H1 (cell line): Measurements from ENCODE around the gene RTN4IP1. TPM values are rescaled to one million over a fixed set of nuclear protein-coding genes. Genes with fewer than 3 reads are reported as not detected.

Experiments
- CTCF ChIA-PET: fragments of 300-600 bp; sonication (Branson Sonifier 250); formaldehyde crosslinking; loops from one replicate; lab custom pipeline; 2021; ENCODE audit not compliant: partially characterized antibody; lab: Charles Lee
- POLR2A ChIA-PET: fragments of 300-600 bp; sonication (Branson Sonifier 250); formaldehyde crosslinking; loops from one replicate; lab custom pipeline; 2021; ENCODE audit warnings: inconsistent platforms; ENCODE audit not compliant: partially characterized antibody; lab: Charles Lee
- DNase-seq, 2 experiments: peaks; one replicate each; pipeline versions ENCODE4 v3.0.0 to v3.0.0-alpha.2; 2010 to 2022; ENCODE audit warnings: low spot score in 2 of 2, low read depth in 1 of 2, mixed read lengths in 1 of 2
- FAIRE-seq: peaks from 2 replicates; lab custom pipeline; 2011; peaks lifted over from hg19 to GRCh38; lab: Jason Lieb, UNC
- H2AFZ ChIP-seq: 2 replicates; pipeline ENCODE4 v1.8.1; 2012; ENCODE audit warnings: low read length, inconsistent platforms
- H2AK5ac ChIP-seq: 2 replicates; pipeline ENCODE4 v1.6.1; 2013; ENCODE audit warnings: low read depth, low read length
- H2BK120ac ChIP-seq: replicated peaks from 2 replicates; pipeline ENCODE3; 2013; ENCODE audit warnings: low read depth, low read length, inconsistent platforms
- H2BK12ac ChIP-seq: 2 replicates; pipeline ENCODE4 v1.6.1; 2013; ENCODE audit warnings: low read depth, low read length
- H2BK15ac ChIP-seq: 2 replicates; pipeline ENCODE4 v1.6.1; 2013; ENCODE audit warnings: low read length
- H2BK20ac ChIP-seq: 2 replicates; pipeline ENCODE4 v1.6.1; 2013; ENCODE audit warnings: low read length
- H2BK5ac ChIP-seq: 2 replicates; pipeline ENCODE4 v1.6.1; 2013; ENCODE audit warnings: low read depth, low read length
- H3K14ac ChIP-seq: 2 replicates; pipeline ENCODE4 v1.6.1; 2013; ENCODE audit warnings: inconsistent platforms; ENCODE audit not compliant: insufficient read length
- H3K18ac ChIP-seq: 2 replicates; pipeline ENCODE4 v1.6.1; 2013; ENCODE audit warnings: low read length; ENCODE audit errors: extremely low read depth
- H3K23ac ChIP-seq: 2 replicates; pipeline ENCODE4 v1.6.1; 2013; ENCODE audit warnings: inconsistent platforms; ENCODE audit not compliant: insufficient read length
- H3K23me2 ChIP-seq: 2 replicates; pipeline ENCODE4 v1.6.1; 2013; ENCODE audit warnings: low read depth, low read length
- H3K27ac ChIP-seq: 2 replicates; pipeline ENCODE4 v1.6.1; 2011; ENCODE audit warnings: low read depth, low read length, inconsistent platforms
- H3K27me3 ChIP-seq, 4 experiments: replicated peaks in 1 of 4; 1 replicate in 1 of 4; 2 replicates in 3 of 4; pipeline versions ENCODE4 v1.6.1 to v1.8.1; 2011 to 2013; ENCODE audit warnings: low read length in 3 of 4, mild to moderate bottlenecking in 3 of 4, inconsistent platforms in 2 of 4, mixed read lengths in 2 of 4, moderate library complexity in 1 of 4; ENCODE audit not compliant: control insufficient read depth in 3 of 4, insufficient read depth in 3 of 4; ENCODE audit errors: extremely low read depth in 1 of 4
- H3K36me3 ChIP-seq, 4 experiments: 2 replicates each; pipeline versions ENCODE4 v1.6.1 to v1.8.1; 2011 to 2013; ENCODE audit warnings: mild to moderate bottlenecking in 4 of 4, low read length in 3 of 4, moderate library complexity in 2 of 4, control low read depth in 1 of 4, inconsistent platforms in 1 of 4; ENCODE audit not compliant: insufficient read depth in 4 of 4, control insufficient read depth in 2 of 4
- H3K4ac ChIP-seq: replicated peaks from 2 replicates; pipeline ENCODE3; 2013; ENCODE audit warnings: low read length, low read depth, mixed read lengths, inconsistent platforms; ENCODE audit not compliant: insufficient read length
- H3K4me1 ChIP-seq, 4 experiments: replicated peaks in 1 of 4; 1 replicate in 1 of 4; 2 replicates in 3 of 4; pipeline versions ENCODE4 v1.6.1 to v1.8.1; 2011 to 2013; ENCODE audit warnings: low read length in 3 of 4, inconsistent platforms in 2 of 4, mixed read lengths in 1 of 4; ENCODE audit not compliant: insufficient read depth in 4 of 4, control insufficient read depth in 3 of 4
- H3K4me2 ChIP-seq, 2 experiments: 2 replicates each; pipeline versions ENCODE4 v1.6.1 to v1.8.1; 2011 to 2013; ENCODE audit warnings: low read depth in 2 of 2, low read length in 2 of 2, control low read depth in 1 of 2, inconsistent platforms in 1 of 2, mild to moderate bottlenecking in 1 of 2; ENCODE audit not compliant: insufficient read depth in 1 of 2
- H3K4me3 ChIP-seq, 4 experiments: fragments of 200-600, 300-600 bp in 1 of 4; sonication (generic), shearing (Covaris generic), sonication (Bioruptor Twin) in 1 of 4; 2 replicates each; pipeline versions ENCODE4 v1.5.1 to v1.8.1; 2011 to 2016; ENCODE audit warnings: low read length in 4 of 4, low read depth in 3 of 4, control low read depth in 2 of 4, inconsistent platforms in 2 of 4, mild to moderate bottlenecking in 2 of 4, mixed read lengths in 1 of 4, moderate library complexity in 1 of 4; ENCODE audit not compliant: insufficient read depth in 2 of 4; ENCODE audit errors: extremely low read depth in 1 of 4
- H3K56ac ChIP-seq: replicated peaks from 2 replicates; pipeline ENCODE3; 2013; ENCODE audit warnings: low read depth, mild to moderate bottlenecking, mixed read lengths, low read length, inconsistent platforms; ENCODE audit not compliant: insufficient read length
- H3K79me1 ChIP-seq: 2 replicates; pipeline ENCODE4 v1.6.1; 2013; ENCODE audit warnings: low read depth, low read length, control low read depth
- H3K79me2 ChIP-seq, 2 experiments: 2 replicates each; pipeline versions ENCODE4 v1.6.1 to v1.8.1; 2012 to 2013; ENCODE audit warnings: low read length in 2 of 2, mild to moderate bottlenecking in 2 of 2, inconsistent platforms in 1 of 2; ENCODE audit not compliant: insufficient read depth in 2 of 2, control insufficient read depth in 1 of 2
- H3K9ac ChIP-seq, 4 experiments: replicated peaks in 1 of 4; 1 replicate in 1 of 4; 2 replicates in 3 of 4; pipeline versions ENCODE4 v1.6.1 to v1.8.1; 2011 to 2013; ENCODE audit warnings: low read depth in 3 of 4, low read length in 3 of 4, control low read depth in 2 of 4, mild to moderate bottlenecking in 2 of 4, moderate library complexity in 2 of 4, inconsistent platforms in 1 of 4; ENCODE audit errors: extremely low read depth in 1 of 4
- H3K9me3 ChIP-seq, 2 experiments: 2 replicates each; pipeline versions ENCODE4 v1.6.1 to v1.8.1; 2012 to 2013; ENCODE audit warnings: mild to moderate bottlenecking in 2 of 2, moderate library complexity in 2 of 2, control low read depth in 1 of 2, inconsistent platforms in 1 of 2, low read depth in 1 of 2, low read length in 1 of 2, mixed read lengths in 1 of 2; ENCODE audit not compliant: insufficient read depth in 2 of 2
- H4K20me1 ChIP-seq, 2 experiments: replicated peaks in 1 of 2; 2 replicates each; pipeline versions ENCODE3 to v1.8.1; 2011 to 2013; ENCODE audit warnings: inconsistent platforms in 2 of 2, low read length in 2 of 2, mild to moderate bottlenecking in 1 of 2; ENCODE audit not compliant: insufficient read depth in 2 of 2, control insufficient read depth in 1 of 2
- H4K5ac ChIP-seq: 2 replicates; pipeline ENCODE4 v1.6.1; 2013; ENCODE audit warnings: low read length, low read depth, mixed read lengths, inconsistent platforms; ENCODE audit not compliant: insufficient read length
- H4K8ac ChIP-seq: 2 replicates; pipeline ENCODE4 v1.8.0; 2013; ENCODE audit warnings: mild to moderate bottlenecking, moderate library complexity, low read length, inconsistent platforms; ENCODE audit not compliant: insufficient read depth; ENCODE audit errors: extremely low read depth
- H4K91ac ChIP-seq: replicated peaks from 2 replicates; pipeline ENCODE3; 2013; ENCODE audit warnings: low read length, mixed read lengths, inconsistent platforms; ENCODE audit not compliant: insufficient read length
- BACH1 ChIP-seq: IDR thresholded peaks from 2 replicates; pipeline ENCODE4 v1.6.1; 2012; ENCODE audit warnings: low read length, improper control_type of control experiment
- CHD1 ChIP-seq: IDR thresholded peaks from 2 replicates; pipeline ENCODE4 v1.6.1; 2012; ENCODE audit warnings: low read depth, low read length, improper control_type of control experiment
- CREB1 ChIP-seq: IDR thresholded peaks from 2 replicates; pipeline ENCODE4 v1.6.1; 2012; ENCODE audit warnings: inconsistent platforms
- EP300 ChIP-seq, 2 experiments: IDR thresholded peaks; 1 replicate in 1 of 2; 2 replicates in 1 of 2; pipeline ENCODE4 v1.6.1; 2011 to 2012; ENCODE audit warnings: low read depth in 2 of 2, low read length in 2 of 2, mild to moderate bottlenecking in 2 of 2, borderline replicate concordance in 1 of 2, inconsistent platforms in 1 of 2, moderate library complexity in 1 of 2
- RAD21 ChIP-seq, 2 experiments: IDR thresholded peaks in 1 of 2; conservative IDR thresholded peaks in 1 of 2; 2 replicates each; pipeline ENCODE4 v1.6.1; 2011; ENCODE audit warnings: low read depth in 2 of 2, low read length in 2 of 2, improper control_type of control experiment in 1 of 2, inconsistent platforms in 1 of 2, mild to moderate bottlenecking in 1 of 2, moderate library complexity in 1 of 2
- RNF2 ChIP-seq: fragments of 200-900, 300-1000 bp; sonication (generic); IDR thresholded peaks from 2 replicates; pipeline ENCODE4 v1.7.1; 2016; ENCODE audit warnings: borderline replicate concordance, low read depth, mild to moderate bottlenecking, antibody characterized with exemption, low read length; ENCODE audit not compliant: poor library complexity, severe bottlenecking; ENCODE audit errors: missing control alignments
- WGBS, 2 experiments: shearing (Covaris generic) in 1 of 2; methylation state at CpG; one replicate each; pipeline versions ENCODE4 v1.1.6 to v1.1.7; 2013 to 2015; ENCODE audit warnings: low lambda C conversion rate in 2 of 2, mixed read lengths in 2 of 2, inconsistent platforms in 1 of 2, low coverage in 1 of 2, missing lambda C conversion rate in 1 of 2; ENCODE audit not compliant: insufficient replicate concordance in 2 of 2, insufficient coverage in 1 of 2, insufficient read length in 1 of 2; ENCODE audit errors: extremely low coverage in 1 of 2, missing lambda C conversion rate in 1 of 2; 5-methylcytosine and 5-hydroxymethylcytosine counted together
- polyA plus RNA-seq, 7 experiments: library from polyadenylated mRNA; depleted of rRNA in 3 of 7; stranded (reverse) in 5 of 7; unstranded in 2 of 7; fragments of >200 nt in 5 of 7; fragments of 200-250 nt in 2 of 7; gene quantifications; 1 replicate in 5 of 7; 2 replicates in 1 of 7; 4 replicates in 1 of 7; pipeline versions ENCODE4 v1.2.1 to v1.2.3, GENCODE V29; 2011 to 2013; ENCODE audit warnings: missing spikeins in 2 of 7, mixed read lengths in 2 of 7
- total RNA-seq: library from RNA; stranded (reverse); fragmentation: NEBNext Ultra II Directional; extraction: Animal tissue kit (Norgen Biotek cat#: 25700); gene quantifications from 2 replicates; pipeline ENCODE4 v1.2.1, GENCODE V29; 2021

RTN4IP1 gene
- total and polyA plus RNA-seq, 2 of the 8 experiments (the other 6 are each of a cell fraction or from before 2014, with no cell fraction given) = 14.6 to 19.5 TPM

- Histone ChIP-seq H3K56ac (no peak overlapping the region), H4K91ac (peak overlapping the region; percentile 53), H2BK12ac (no peak overlapping the region; the same call in 1 of the 2 replicates), H2BK20ac (no peak overlapping the region), H4K8ac (no peak overlapping the region), H3K14ac (no peak overlapping the region), H3K9me3 (peaks cover 12 to 13% of the 10 kb centered on the region in 2 experiments), H2AK5ac (no peak overlapping the region), H3K23me2 (no peaks in the 10 kb centered on the region), H4K20me1 (no peaks in the 10 kb centered on the region), H3K18ac (no peak overlapping the region), H3K23ac (no peak overlapping the region), H3K4me1 (peaks cover 0 to 5% (median 2%) of the 10 kb centered on the region in 4 experiments; a peak in 3 of 7 replicates), H3K79me2 (no peaks in the 10 kb centered on the region), H3K79me1 (no peaks in the 10 kb centered on the region), H2AFZ (no peak overlapping the region), H2BK5ac (no peak overlapping the region), H3K9ac (peak overlapping the region in 1 of 4 experiments; percentile 40; a peak in 2 of 7 replicates), H2BK15ac (no peak overlapping the region), H4K5ac (peak overlapping the region; percentile 64), H3K27ac (no peak overlapping the region), H3K36me3 (peaks cover 2 to 23% (median 15%) of the 10 kb centered on the region in 4 experiments; a peak in 6 of 8 replicates), H3K4ac (no peak overlapping the region), H2BK120ac (peak overlapping the region; percentile 66), H3K4me2 (no peak overlapping the region), H3K4me3 (no peak overlapping the region), H3K27me3 (no peaks in the 10 kb centered on the region)
- FAIRE-seq (no peak), DNase-seq (no peak)
- ChIA-PET POLR2A (interaction anchor here (0.7 to 0.9 kb wide), 2 partner anchors 8 to 20 kb away, joined by 3 read pairs; partner anchors contain the start of genes QRSL1 and RTN4IP1), CTCF (interaction anchor here (0.6 to 5.7 kb wide), 5 partner anchors 11 to 1246 kb away, joined by 3 to 52 read pairs (median 3); no protein-coding TSS in a partner anchor)
- TF ChIP-seq BACH1 = no peak
- no peak for TF ChIP-seq CREB1
- TF ChIP-seq CHD1 = no peak
- no peak for TF ChIP-seq RNF2
- TF ChIP-seq RAD21 (IDR thresholded peaks at IDR 0.05 in 1 of 2, conservative IDR thresholded peaks at IDR 0.05 in 1 of 2; ENCODE audit: low read depth in 2 of 2, low read length in 2 of 2) = no peak
- no peak for TF ChIP-seq EP300 (IDR thresholded peaks at IDR 0.05; ENCODE audit: borderline replicate concordance in 1 of 2, low read depth in 2 of 2, low read length in 2 of 2)
- 80% methylated on average over 3 of the region's 3 CpGs; no CpG with 5 or more reads in 1 of the 2 experiments for WGBS, 2 experiments
Measured at GRCh38 chr6:106620931-106621672, 8.2 kb downstream of the RTN4IP1 start.
